Panc1 (cell line): ENCODE results near the gene GDF2. TPM values are rescaled to one million over a fixed set of nuclear protein-coding genes. Genes with fewer than 3 reads are reported as not detected.

Source experiments
- ATAC-seq: fragments of 200-7000 bp; cut with Tn5 transposase; 2 replicates; pipeline ENCODE4 v1.9.1; 2020; ENCODE audit warnings: mild to moderate bottlenecking, moderate library complexity
- BruUV-seq: library from RNA; stranded (reverse); fragments of 400-500 nt; replicated peaks from 2 replicates; lab custom pipeline; 2021; lab: Mats Ljungman, UMichigan
- CTCF ChIA-PET: fragments of 300-600 bp; sonication (Branson Sonifier 250); formaldehyde crosslinking; loops from one replicate; lab custom pipeline; 2022; ENCODE audit warnings: antibody characterized with exemption; lab: Charles Lee
- POLR2A ChIA-PET: fragments of 300-600 bp; sonication (Branson Sonifier 250); formaldehyde crosslinking; loops from one replicate; lab custom pipeline; 2022; ENCODE audit warnings: antibody characterized with exemption; lab: Charles Lee
- DNase-seq: peaks from one replicate; pipeline ENCODE4 v3.0.0-alpha.2; 2010; ENCODE audit warnings: low read depth, low spot score
- H3K27ac ChIP-seq: 2 replicates; pipeline ENCODE4 v1.5.1; 2011; ENCODE audit warnings: mild to moderate bottlenecking, low read length, inconsistent platforms
- H3K27me3 ChIP-seq: fragments of 200-500 bp; sonication (Bioruptor generic); 2 replicates; pipeline ENCODE4 v1.6.0; 2014; ENCODE audit warnings: low read length, inconsistent platforms; ENCODE audit not compliant: control insufficient read depth, insufficient read depth
- H3K36me3 ChIP-seq: fragments of 200-500 bp; sonication (Bioruptor generic); 2 replicates; pipeline ENCODE4 v1.5.1; 2014; ENCODE audit warnings: inconsistent platforms, mild to moderate bottlenecking, low read length, moderate library complexity; ENCODE audit not compliant: control insufficient read depth, insufficient read depth
- H3K4me1 ChIP-seq: 2 replicates; pipeline ENCODE4 v1.5.1; 2011; ENCODE audit warnings: inconsistent platforms, mild to moderate bottlenecking, low read length, moderate library complexity; ENCODE audit not compliant: control insufficient read depth, insufficient read depth
- H3K4me3 ChIP-seq, 2 experiments: 2 replicates each; pipeline ENCODE4 v1.5.1; 2011 to 2012; ENCODE audit warnings: low read depth in 2 of 2, low read length in 2 of 2, mild to moderate bottlenecking in 2 of 2, inconsistent platforms in 1 of 2, moderate library complexity in 1 of 2
- H3K9me3 ChIP-seq: fragments of 200-500 bp; sonication (Bioruptor generic); 2 replicates; pipeline ENCODE4 v1.5.1; 2014; ENCODE audit warnings: low read depth, mild to moderate bottlenecking, inconsistent platforms, low read length, moderate library complexity; ENCODE audit not compliant: control insufficient read depth, insufficient read depth
- POLR2AphosphoS5 ChIP-seq: IDR thresholded peaks from 2 replicates; pipeline ENCODE4 v1.6.1; 2012; ENCODE audit warnings: mild to moderate bottlenecking, low read depth, low read length, moderate library complexity
- SIN3A ChIP-seq: IDR thresholded peaks from 2 replicates; pipeline ENCODE4 v1.6.1; 2012; ENCODE audit warnings: low read depth, mild to moderate bottlenecking, low read length, moderate library complexity, borderline replicate concordance; ENCODE audit not compliant: insufficient read depth
- TCF7L2 ChIP-seq: IDR thresholded peaks from 2 replicates; pipeline ENCODE4 v1.6.1; 2011; ENCODE audit warnings: mild to moderate bottlenecking, low read depth, low read length, inconsistent platforms
- in situ Hi-C: cut with HindIII; loops from 2 replicates; pipeline ENCODE4 v1.10.0; 2016; ENCODE audit warnings: low sequenced_read_pairs, low pct_unique_long_range_greater_than_20kb
- intact Hi-C: fragments of 100-400 bp; cut with micrococcal nuclease; formaldehyde crosslinking; loops from one replicate; pipeline ENCODE4 v1.10.0; 2022; ENCODE audit not compliant: unreplicated experiment
- total RNA-seq: library from RNA; stranded (reverse); gene quantifications from one replicate; pipeline ENCODE4 v1.2.1, GENCODE V29; 2021; ENCODE audit not compliant: unreplicated experiment
- TF ChIP-seq, protein P1 (sequence below): fragments of 450-650 bp; IDR thresholded peaks from 2 replicates; pipeline ENCODE4 v1.5.1; 2017; ENCODE audit warnings: mild to moderate bottlenecking
- TF ChIP-seq, protein P2 (sequence below), 2 experiments: IDR thresholded peaks; 2 replicates each; pipeline ENCODE4 v1.6.1; 2011 to 2012; ENCODE audit warnings: low read depth in 2 of 2, control low read depth in 1 of 2, low read length in 1 of 2, mild to moderate bottlenecking in 1 of 2, moderate library complexity in 1 of 2; ENCODE audit not compliant: insufficient read depth in 1 of 2

GDF2 gene
- total RNA-seq, 1 experiment from 2014 or later, result not detected

DNA sequence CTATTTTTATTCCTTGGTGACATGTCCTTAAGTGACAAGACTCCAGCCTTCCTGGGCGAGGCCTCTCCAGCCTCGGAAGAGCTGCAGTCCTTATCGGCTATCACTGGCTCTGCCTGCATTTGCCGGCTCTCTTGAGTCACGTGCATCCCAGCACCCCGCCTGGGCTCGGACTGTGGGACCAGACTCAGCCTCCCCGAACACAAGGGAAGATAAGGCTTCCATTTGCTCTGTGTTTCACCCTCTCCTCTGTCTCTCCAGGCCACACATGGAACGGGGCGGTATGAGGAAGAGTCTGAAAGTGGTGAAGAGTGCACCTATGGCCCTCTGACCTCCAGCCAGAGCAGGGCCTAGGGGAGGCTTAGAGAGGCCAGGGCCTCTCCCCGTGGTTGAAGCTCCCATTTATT lies 4.7 kb downstream of the GDF2 start:
- intact Hi-C loops, result no loop called here
- H3K9me3 ChIP-seq, result no peaks in the 10 kb centered on the region

DNA sequence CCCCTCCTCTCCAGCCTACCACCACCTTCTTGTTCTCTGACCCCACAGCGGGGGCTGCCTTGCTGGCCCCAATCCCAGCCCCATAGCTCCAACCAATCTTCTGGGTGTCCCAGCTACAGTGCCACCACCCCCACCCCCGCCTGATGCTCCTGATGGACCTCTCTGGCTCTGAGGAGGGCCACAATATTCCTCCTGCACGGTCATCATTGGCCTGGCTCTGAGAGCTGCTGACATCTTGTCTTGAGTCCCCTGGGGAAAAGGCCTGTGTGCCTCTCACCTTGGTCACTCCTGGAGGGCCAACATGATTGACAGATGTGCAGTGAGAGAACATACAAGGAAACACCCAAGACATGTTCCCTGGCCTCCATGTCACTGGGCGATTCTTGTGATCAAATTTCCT lies 7.6 kb downstream of the GDF2 start:
- POLR2A ChIA-PET, result interaction anchor here (0.7 kb wide), 1 partner anchor 16 kb away, joined by 4 read pairs; no protein-coding TSS in a partner anchor
- no TSS peak for BruUV-seq
- peaks cover 16% of the 10 kb centered on the region for H3K27me3 ChIP-seq
- no peak overlapping the region for H3K27ac ChIP-seq
- in situ Hi-C loops (no loop called here), intact Hi-C loops (no loop called here)
- DNase-seq (no peak), ATAC-seq (no peak)
- no peaks in the 10 kb centered on the region for H3K36me3 ChIP-seq
- no peak for TF ChIP-seq SIN3A
- TF ChIP-seq POLR2AphosphoS5, result no peak
- CTCF ChIA-PET, result no interaction called here
- H3K4me1 ChIP-seq, result no peaks in the 10 kb centered on the region
- no peak overlapping the region for H3K4me3 ChIP-seq
- H3K9me3 ChIP-seq, result no peaks in the 10 kb centered on the region

More for the DNA sequence above, 4.7 kb downstream of the GDF2 start:
- in situ Hi-C loops, result no loop called here
- Histone ChIP-seq H3K27me3 (peaks cover 8% of the 10 kb centered on the region; the same call in 1 of the 2 replicates), H3K4me1 (no peaks in the 10 kb centered on the region), H3K27ac (no peak overlapping the region), H3K36me3 (no peaks in the 10 kb centered on the region), H3K4me3 (no peak overlapping the region)
- BruUV-seq, result no TSS peak
- TF ChIP-seq, protein P1, sequence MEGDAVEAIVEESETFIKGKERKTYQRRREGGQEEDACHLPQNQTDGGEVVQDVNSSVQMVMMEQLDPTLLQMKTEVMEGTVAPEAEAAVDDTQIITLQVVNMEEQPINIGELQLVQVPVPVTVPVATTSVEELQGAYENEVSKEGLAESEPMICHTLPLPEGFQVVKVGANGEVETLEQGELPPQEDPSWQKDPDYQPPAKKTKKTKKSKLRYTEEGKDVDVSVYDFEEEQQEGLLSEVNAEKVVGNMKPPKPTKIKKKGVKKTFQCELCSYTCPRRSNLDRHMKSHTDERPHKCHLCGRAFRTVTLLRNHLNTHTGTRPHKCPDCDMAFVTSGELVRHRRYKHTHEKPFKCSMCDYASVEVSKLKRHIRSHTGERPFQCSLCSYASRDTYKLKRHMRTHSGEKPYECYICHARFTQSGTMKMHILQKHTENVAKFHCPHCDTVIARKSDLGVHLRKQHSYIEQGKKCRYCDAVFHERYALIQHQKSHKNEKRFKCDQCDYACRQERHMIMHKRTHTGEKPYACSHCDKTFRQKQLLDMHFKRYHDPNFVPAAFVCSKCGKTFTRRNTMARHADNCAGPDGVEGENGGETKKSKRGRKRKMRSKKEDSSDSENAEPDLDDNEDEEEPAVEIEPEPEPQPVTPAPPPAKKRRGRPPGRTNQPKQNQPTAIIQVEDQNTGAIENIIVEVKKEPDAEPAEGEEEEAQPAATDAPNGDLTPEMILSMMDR, result no peak
- no peak for TF ChIP-seq POLR2AphosphoS5
- TF ChIP-seq TCF7L2, result no peak
- TF ChIP-seq, protein P2, sequence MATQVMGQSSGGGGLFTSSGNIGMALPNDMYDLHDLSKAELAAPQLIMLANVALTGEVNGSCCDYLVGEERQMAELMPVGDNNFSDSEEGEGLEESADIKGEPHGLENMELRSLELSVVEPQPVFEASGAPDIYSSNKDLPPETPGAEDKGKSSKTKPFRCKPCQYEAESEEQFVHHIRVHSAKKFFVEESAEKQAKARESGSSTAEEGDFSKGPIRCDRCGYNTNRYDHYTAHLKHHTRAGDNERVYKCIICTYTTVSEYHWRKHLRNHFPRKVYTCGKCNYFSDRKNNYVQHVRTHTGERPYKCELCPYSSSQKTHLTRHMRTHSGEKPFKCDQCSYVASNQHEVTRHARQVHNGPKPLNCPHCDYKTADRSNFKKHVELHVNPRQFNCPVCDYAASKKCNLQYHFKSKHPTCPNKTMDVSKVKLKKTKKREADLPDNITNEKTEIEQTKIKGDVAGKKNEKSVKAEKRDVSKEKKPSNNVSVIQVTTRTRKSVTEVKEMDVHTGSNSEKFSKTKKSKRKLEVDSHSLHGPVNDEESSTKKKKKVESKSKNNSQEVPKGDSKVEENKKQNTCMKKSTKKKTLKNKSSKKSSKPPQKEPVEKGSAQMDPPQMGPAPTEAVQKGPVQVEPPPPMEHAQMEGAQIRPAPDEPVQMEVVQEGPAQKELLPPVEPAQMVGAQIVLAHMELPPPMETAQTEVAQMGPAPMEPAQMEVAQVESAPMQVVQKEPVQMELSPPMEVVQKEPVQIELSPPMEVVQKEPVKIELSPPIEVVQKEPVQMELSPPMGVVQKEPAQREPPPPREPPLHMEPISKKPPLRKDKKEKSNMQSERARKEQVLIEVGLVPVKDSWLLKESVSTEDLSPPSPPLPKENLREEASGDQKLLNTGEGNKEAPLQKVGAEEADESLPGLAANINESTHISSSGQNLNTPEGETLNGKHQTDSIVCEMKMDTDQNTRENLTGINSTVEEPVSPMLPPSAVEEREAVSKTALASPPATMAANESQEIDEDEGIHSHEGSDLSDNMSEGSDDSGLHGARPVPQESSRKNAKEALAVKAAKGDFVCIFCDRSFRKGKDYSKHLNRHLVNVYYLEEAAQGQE (IDR thresholded peaks at IDR 0.05; ENCODE audit: insufficient read depth in 1 of 2, low read depth in 2 of 2, low read length in 1 of 2), result no peak
- no peak for TF ChIP-seq SIN3A
- ATAC-seq, result no peak
- CTCF ChIA-PET, result no interaction called here
- no peak for DNase-seq
- POLR2A ChIA-PET, result no interaction called here

DNA sequence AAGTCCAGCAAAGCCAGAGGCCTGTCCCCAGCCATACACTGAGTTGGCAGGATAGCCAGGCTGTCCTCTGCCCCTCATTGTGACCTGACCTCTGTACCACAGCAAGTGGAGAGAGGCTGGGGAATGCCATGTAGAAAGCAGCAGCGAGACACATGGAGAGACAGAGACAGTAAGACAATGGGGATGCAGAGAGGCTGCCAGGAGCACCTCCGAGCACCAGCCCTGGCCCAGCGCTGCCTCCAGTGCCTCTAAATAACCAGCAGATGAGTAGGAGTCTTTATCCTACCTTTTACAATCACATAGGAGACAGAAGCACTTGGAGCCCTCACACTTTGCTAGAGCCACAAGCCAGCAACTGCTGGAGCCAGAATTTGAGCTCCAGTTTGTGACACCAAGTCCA lies 8.1 kb downstream of the GDF2 start:
- Histone ChIP-seq H3K4me3 (no peak overlapping the region), H3K4me1 (no peaks in the 10 kb centered on the region), H3K36me3 (no peaks in the 10 kb centered on the region), H3K27me3 (peaks cover 16% of the 10 kb centered on the region), H3K9me3 (no peaks in the 10 kb centered on the region), H3K27ac (no peak overlapping the region)
- no TSS peak for BruUV-seq
- ChIA-PET POLR2A (no interaction called here), CTCF (no interaction called here)
- ATAC-seq, result no peak
- in situ Hi-C loops, result no loop called here
- TF ChIP-seq, protein P2 (IDR thresholded peaks at IDR 0.05; ENCODE audit: insufficient read depth in 1 of 2, low read depth in 2 of 2, low read length in 1 of 2), result no peak
- TF ChIP-seq POLR2AphosphoS5 (no peak), SIN3A (no peak), TCF7L2 (no peak)
- TF ChIP-seq, protein P1, result no peak
- no peak for DNase-seq
- intact Hi-C loops, result no loop called here
